Neuronal stem cell (in vitro differentiated cells): ENCODE results near the gene AHR.

Experiments used
- DNase-seq: peaks from one replicate; pipeline ENCODE4 v3.0.0-alpha.2; 2013; ENCODE audit warnings: low spot score
- H2AFZ ChIP-seq: one replicate; pipeline ENCODE4 v1.6.1; 2013; ENCODE audit warnings: mild to moderate bottlenecking, low read length, inconsistent platforms
- H2AK5ac ChIP-seq: 2 replicates; pipeline ENCODE4 v1.6.1; 2013; ENCODE audit warnings: low read depth, mild to moderate bottlenecking, inconsistent platforms, low read length, moderate library complexity, mixed read lengths
- H2BK120ac ChIP-seq: 2 replicates; pipeline ENCODE4 v1.6.1; 2013; ENCODE audit warnings: low read depth, mild to moderate bottlenecking, inconsistent platforms, low read length, moderate library complexity, mixed read lengths
- H2BK12ac ChIP-seq: one replicate; pipeline ENCODE4 v1.6.1; 2013; ENCODE audit warnings: low read length, inconsistent platforms
- H2BK15ac ChIP-seq: 2 replicates; pipeline ENCODE4 v1.6.1; 2013; ENCODE audit warnings: mild to moderate bottlenecking, low read length, inconsistent platforms, mixed read lengths
- H2BK5ac ChIP-seq: one replicate; pipeline ENCODE4 v1.6.1; 2013; ENCODE audit warnings: inconsistent platforms, mild to moderate bottlenecking, low read length, moderate library complexity
- H3K14ac ChIP-seq: one replicate; pipeline ENCODE4 v1.6.1; 2013; ENCODE audit warnings: low read length, inconsistent platforms
- H3K18ac ChIP-seq: 2 replicates; pipeline ENCODE4 v1.6.1; 2013; ENCODE audit warnings: low read length, inconsistent platforms
- H3K23ac ChIP-seq: 2 replicates; pipeline ENCODE4 v1.6.1; 2013; ENCODE audit warnings: low read depth, mild to moderate bottlenecking, mixed read lengths, low read length, inconsistent platforms; ENCODE audit not compliant: poor library complexity
- H3K27ac ChIP-seq: replicated peaks from 3 replicates; pipeline ENCODE4 v1.5.1; 2013; ENCODE audit warnings: low read length, inconsistent platforms
- H3K27me3 ChIP-seq, 3 experiments: 2 replicates each; pipeline ENCODE4 v1.6.1; 2013; ENCODE audit warnings: low read length in 3 of 3, mild to moderate bottlenecking in 2 of 3, inconsistent platforms in 1 of 3, low read depth in 1 of 3, mixed read lengths in 1 of 3, moderate library complexity in 1 of 3; ENCODE audit not compliant: control insufficient read depth in 3 of 3, insufficient read depth in 3 of 3
- H3K36me3 ChIP-seq, 2 donors: replicated peaks in 1 of 2; 2 replicates each; pipeline ENCODE4 v1.6.1; 2013; ENCODE audit warnings: low read length in 2 of 2; ENCODE audit not compliant: control insufficient read depth in 2 of 2, insufficient read depth in 2 of 2
- H3K4ac ChIP-seq: 2 replicates; pipeline ENCODE4 v1.6.1; 2013; ENCODE audit warnings: inconsistent platforms, mild to moderate bottlenecking, low read length, moderate library complexity
- H3K4me1 ChIP-seq, 2 donors: 1 replicate in 1 of 2; 2 replicates in 1 of 2; pipeline ENCODE4 v1.6.1; 2013; ENCODE audit warnings: low read length in 2 of 2, low read depth in 1 of 2; ENCODE audit not compliant: control insufficient read depth in 2 of 2, insufficient read depth in 1 of 2
- H3K4me2 ChIP-seq: one replicate; pipeline ENCODE4 v1.6.1; 2013; ENCODE audit warnings: mild to moderate bottlenecking, low read length, inconsistent platforms; ENCODE audit not compliant: insufficient read depth, poor library complexity, severe bottlenecking
- H3K4me3 ChIP-seq, 2 donors: 2 replicates each; pipeline ENCODE4 v1.5.1; 2013; ENCODE audit warnings: low read length in 2 of 2, mild to moderate bottlenecking in 2 of 2, inconsistent platforms in 1 of 2, moderate library complexity in 1 of 2
- H3K79me1 ChIP-seq: one replicate; pipeline ENCODE4 v1.6.1; 2013; ENCODE audit warnings: low read depth, mild to moderate bottlenecking, inconsistent platforms, low read length, moderate library complexity
- H3K9ac ChIP-seq: one replicate; pipeline ENCODE4 v1.6.1; 2013; ENCODE audit warnings: mild to moderate bottlenecking, low read depth, low read length, inconsistent platforms; ENCODE audit not compliant: poor library complexity
- H3K9me3 ChIP-seq, 2 donors: replicated peaks in 1 of 2; 2 replicates each; pipeline versions ENCODE3 to v1.6.1; 2013; ENCODE audit warnings: low read length in 2 of 2, mild to moderate bottlenecking in 2 of 2, inconsistent platforms in 1 of 2, low read depth in 1 of 2, mixed read lengths in 1 of 2, moderate library complexity in 1 of 2; ENCODE audit not compliant: control insufficient read depth in 2 of 2, insufficient read depth in 1 of 2
- H4K8ac ChIP-seq: one replicate; pipeline ENCODE4 v1.6.1; 2013; ENCODE audit warnings: low read depth, mild to moderate bottlenecking, inconsistent platforms, low read length, moderate library complexity
- H4K91ac ChIP-seq: one replicate; pipeline ENCODE4 v1.6.1; 2013; ENCODE audit warnings: low read length, low read depth, mild to moderate bottlenecking, inconsistent platforms; ENCODE audit not compliant: poor library complexity
- WGBS, 2 donors: extraction: QIAGEN DNeasy Blood & Tissue Kit; methylation state at CpG; one replicate each; pipeline ENCODE4 v1.1.7; 2013; ENCODE audit warnings: missing lambda C conversion rate in 2 of 2, mixed read lengths in 1 of 2; ENCODE audit not compliant: insufficient read length in 2 of 2, insufficient replicate concordance in 1 of 2; ENCODE audit errors: extremely low coverage in 2 of 2; 5-methylcytosine and 5-hydroxymethylcytosine counted together

Gene AHR

GRCh38 chr7:17275749-17276671 lies 22.4 kb upstream of the AHR start:
- no peak for DNase-seq
- no peak overlapping the region for H2BK120ac ChIP-seq
- H3K4me2 ChIP-seq = no peak overlapping the region
- no peak overlapping the region for H3K27ac ChIP-seq
- H3K14ac ChIP-seq = no peak overlapping the region
- H3K23ac ChIP-seq = no peak overlapping the region
- H2AK5ac ChIP-seq = no peak overlapping the region
- no peak overlapping the region for H3K9ac ChIP-seq
- H2BK12ac ChIP-seq = no peak overlapping the region
- no peak overlapping the region for H4K91ac ChIP-seq
- no peak overlapping the region for H2AFZ ChIP-seq
- H2BK15ac ChIP-seq = no peak overlapping the region
- H3K4ac ChIP-seq = no peak overlapping the region
- no peak overlapping the region for H4K8ac ChIP-seq
- no peak overlapping the region for H2BK5ac ChIP-seq
- H3K79me1 ChIP-seq = no peaks in the 10 kb centered on the region
- no peaks in the 10 kb centered on the region for H3K4me1 ChIP-seq
- no peaks in the 10 kb centered on the region for H3K27me3 ChIP-seq
- no CpG with 5 or more reads among the region's 4 CpGs for WGBS, 2 donors
- H3K36me3 ChIP-seq = no peaks in the 10 kb centered on the region
- peaks cover 2 to 6% of the 10 kb centered on the region in 2 donors for H3K9me3 ChIP-seq
- H3K4me3 ChIP-seq = no peak overlapping the region
- no peak overlapping the region for H3K18ac ChIP-seq

- H2BK5ac ChIP-seq = no peak overlapping the region
- H2BK120ac ChIP-seq = no peak overlapping the region
- no peaks in the 10 kb centered on the region for H3K79me1 ChIP-seq
- no peak overlapping the region for H3K4me3 ChIP-seq
- H3K9me3 ChIP-seq = no peaks in the 10 kb centered on the region
- H3K4ac ChIP-seq = no peak overlapping the region
- no peak overlapping the region for H2BK15ac ChIP-seq
- H3K4me1 ChIP-seq = no peaks in the 10 kb centered on the region
- no peaks in the 10 kb centered on the region for H3K36me3 ChIP-seq
- H3K27me3 ChIP-seq = no peaks in the 10 kb centered on the region
- H2AK5ac ChIP-seq = no peak overlapping the region
- H4K8ac ChIP-seq = no peak overlapping the region
- no peak overlapping the region for H2AFZ ChIP-seq
- no peak overlapping the region for H3K9ac ChIP-seq
- no peak overlapping the region for H3K27ac ChIP-seq
- H4K91ac ChIP-seq = no peak overlapping the region
- no peak overlapping the region for H3K23ac ChIP-seq
- no peak overlapping the region for H3K18ac ChIP-seq
- no peak for DNase-seq
- no peak overlapping the region for H3K4me2 ChIP-seq
- WGBS, 2 donors = no CpG with 5 or more reads among the region's 4 CpGs
- no peak overlapping the region for H2BK12ac ChIP-seq
- no peak overlapping the region for H3K14ac ChIP-seq
These were observed 19.4 kb upstream of the AHR start for GRCh38 chr7:17279061-17279460.

- Histone ChIP-seq H3K9ac (no peak overlapping the region), H3K4ac (no peak overlapping the region), H3K27ac (no peak overlapping the region), H4K8ac (no peak overlapping the region), H3K23ac (no peak overlapping the region), H3K4me2 (no peak overlapping the region), H3K79me1 (no peaks in the 10 kb centered on the region), H2BK120ac (no peak overlapping the region), H2BK12ac (no peak overlapping the region), H3K9me3 (no peaks in the 10 kb centered on the region), H3K4me3 (no peak overlapping the region), H3K36me3 (no peaks in the 10 kb centered on the region), H3K4me1 (no peaks in the 10 kb centered on the region), H2BK5ac (no peak overlapping the region), H4K91ac (no peak overlapping the region), H3K27me3 (no peaks in the 10 kb centered on the region), H3K14ac (no peak overlapping the region), H2AFZ (no peak overlapping the region), H2BK15ac (no peak overlapping the region), H2AK5ac (no peak overlapping the region), H3K18ac (no peak overlapping the region)
- DNase-seq = no peak
These were observed 9.3 kb upstream of the AHR start for GRCh38 chr7:17289074-17289645.

- H3K9me3 ChIP-seq = no peaks in the 10 kb centered on the region
- no peak overlapping the region for H3K9ac ChIP-seq
- whole genome bisulfite sequencing, 2 donors = no CpG with 5 or more reads among the region's 4 CpGs
- H3K27me3 ChIP-seq = no peaks in the 10 kb centered on the region
- H2AFZ ChIP-seq = no peak overlapping the region
- H2BK15ac ChIP-seq = no peak overlapping the region
- no peak for DNase-seq
- no peak overlapping the region for H2BK120ac ChIP-seq
- H3K14ac ChIP-seq = no peak overlapping the region
- no peak overlapping the region for H2BK12ac ChIP-seq
- no peak overlapping the region for H3K27ac ChIP-seq
- no peak overlapping the region for H2AK5ac ChIP-seq
- H3K4ac ChIP-seq = no peak overlapping the region
- H4K8ac ChIP-seq = no peak overlapping the region
- no peaks in the 10 kb centered on the region for H3K79me1 ChIP-seq
- no peak overlapping the region for H3K18ac ChIP-seq
- no peak overlapping the region for H2BK5ac ChIP-seq
- H3K4me1 ChIP-seq = no peaks in the 10 kb centered on the region
- H3K4me3 ChIP-seq = no peak overlapping the region
- no peak overlapping the region for H3K23ac ChIP-seq
- H3K36me3 ChIP-seq = no peaks in the 10 kb centered on the region
- H3K4me2 ChIP-seq = no peak overlapping the region
- H4K91ac ChIP-seq = no peak overlapping the region
These were observed 5.6 kb upstream of the AHR start for GRCh38 chr7:17292843-17293242.
